Measurements from ENCODE around the gene LRRC61.

Gene LRRC61

DNA sequence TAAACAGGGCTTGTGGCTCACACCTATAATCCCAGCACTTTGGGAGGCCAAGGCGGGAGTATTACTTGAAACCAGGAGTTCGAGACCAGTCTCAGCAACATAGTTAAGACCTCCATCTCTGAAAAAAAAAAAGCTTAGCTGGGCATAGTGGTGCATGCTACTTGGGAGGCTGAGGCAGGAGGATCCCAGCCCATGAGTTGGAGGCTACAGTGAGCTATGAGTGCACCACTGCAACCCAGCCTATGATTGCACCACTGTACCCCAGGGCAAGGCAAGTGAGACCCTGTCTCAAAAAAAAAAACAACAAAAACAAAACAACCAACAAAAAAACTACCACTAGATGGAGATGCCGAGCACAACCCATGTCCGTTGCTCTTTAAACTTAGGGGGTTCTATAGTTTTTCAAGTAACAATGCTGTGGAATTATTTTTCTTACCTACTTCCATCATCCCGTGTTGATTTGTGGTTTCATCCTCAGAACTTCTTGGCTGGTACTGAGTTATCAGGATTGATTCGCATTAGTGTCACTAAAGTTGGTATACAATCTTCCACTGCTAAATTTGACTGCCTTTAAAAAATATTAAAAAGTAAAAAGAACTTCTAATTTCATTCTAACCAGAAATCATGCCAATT, 33.2 kb downstream of the LRRC61 start:
- TF ChIP-seq GATA3 (IDR thresholded peaks at IDR 0.05; ENCODE audit: low read depth, low read length) (no peak), GATA2 (IDR thresholded peaks at IDR 0.05; ENCODE audit: low read depth, low read length) (no peak)

DNA sequence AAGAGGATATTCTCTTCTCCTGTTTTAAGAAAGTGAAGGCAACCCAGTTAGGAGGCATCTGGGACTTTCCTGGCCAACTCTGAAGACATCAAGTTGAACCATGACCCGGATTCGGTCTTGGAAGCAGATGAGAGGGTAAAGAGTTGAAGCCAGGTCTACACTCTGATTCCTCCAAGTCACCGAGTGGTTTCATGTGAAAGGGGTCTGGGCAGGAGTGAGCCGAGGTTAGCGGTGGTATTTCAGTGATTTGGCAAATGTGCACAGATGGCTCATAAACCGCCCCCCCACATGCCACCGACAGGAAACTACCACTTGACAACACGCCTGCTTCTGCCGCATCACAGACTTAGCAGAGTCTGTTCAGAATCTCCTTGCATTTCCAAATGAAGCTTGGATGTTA, 34.1 kb downstream of the LRRC61 start:
- TF ChIP-seq GATA2 (IDR thresholded peaks at IDR 0.05; ENCODE audit: low read depth, low read length) (no peak), GATA3 (IDR thresholded peaks at IDR 0.05; ENCODE audit: low read depth, low read length) (no peak)

DNA sequence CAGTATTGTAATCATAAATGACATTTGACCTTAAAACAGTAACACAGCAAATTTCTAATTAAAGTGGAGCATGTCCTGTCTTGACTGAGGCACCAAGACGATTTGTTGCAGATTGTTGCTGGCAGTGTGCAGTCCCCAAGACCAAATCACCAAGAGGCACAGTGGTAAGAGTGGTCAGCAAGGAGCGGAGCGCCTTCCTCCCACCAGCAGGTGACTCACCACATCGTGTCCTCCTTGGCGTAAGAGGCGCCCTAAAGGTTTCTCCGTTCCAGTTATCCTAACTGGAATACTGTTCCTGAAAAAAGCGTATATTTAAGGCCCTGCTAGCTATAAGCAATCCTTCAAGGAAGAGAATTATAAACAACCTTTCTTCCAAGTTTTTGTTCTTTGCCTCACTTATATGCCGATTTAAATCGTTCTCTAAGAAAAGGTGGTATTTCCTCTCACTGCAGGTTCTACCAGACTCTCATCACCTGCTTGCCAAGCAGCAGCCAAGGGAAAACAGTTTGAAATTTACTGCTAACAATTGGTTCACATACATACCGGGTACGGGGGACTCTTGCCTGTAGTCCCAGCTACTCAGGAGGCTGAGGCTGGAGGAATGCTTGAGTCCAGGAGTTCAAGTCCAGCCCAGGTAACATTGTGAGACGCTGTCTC, 34.7 kb downstream of the LRRC61 start:
- no peak for TF ChIP-seq GATA3 (IDR thresholded peaks at IDR 0.05; ENCODE audit: low read depth, low read length)
- TF ChIP-seq GATA2 (IDR thresholded peaks at IDR 0.05; ENCODE audit: low read depth, low read length) = no peak

DNA sequence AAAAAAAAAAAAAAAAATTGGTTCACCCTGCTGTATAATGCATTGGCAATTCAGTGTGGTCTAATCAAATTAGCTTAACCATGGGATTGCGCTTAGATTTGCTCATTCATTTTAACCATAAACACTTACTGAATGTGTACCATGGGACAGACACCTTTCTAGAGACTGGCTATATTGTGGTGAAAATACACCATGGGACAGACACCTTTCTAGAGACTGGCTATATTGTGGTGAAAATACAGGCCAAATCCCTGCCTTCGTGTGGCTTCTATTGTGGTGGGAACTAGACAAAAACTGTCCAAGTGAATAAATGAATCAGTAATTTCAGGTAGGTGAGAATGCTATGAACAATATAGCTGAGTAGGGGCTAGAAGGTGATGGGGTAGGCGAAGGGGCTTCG, 35.3 kb downstream of the LRRC61 start:
- TF ChIP-seq GATA3 (IDR thresholded peaks at IDR 0.05; ENCODE audit: low read depth, low read length) (no peak), GATA2 (IDR thresholded peaks at IDR 0.05; ENCODE audit: low read depth, low read length) (no peak)

DNA sequence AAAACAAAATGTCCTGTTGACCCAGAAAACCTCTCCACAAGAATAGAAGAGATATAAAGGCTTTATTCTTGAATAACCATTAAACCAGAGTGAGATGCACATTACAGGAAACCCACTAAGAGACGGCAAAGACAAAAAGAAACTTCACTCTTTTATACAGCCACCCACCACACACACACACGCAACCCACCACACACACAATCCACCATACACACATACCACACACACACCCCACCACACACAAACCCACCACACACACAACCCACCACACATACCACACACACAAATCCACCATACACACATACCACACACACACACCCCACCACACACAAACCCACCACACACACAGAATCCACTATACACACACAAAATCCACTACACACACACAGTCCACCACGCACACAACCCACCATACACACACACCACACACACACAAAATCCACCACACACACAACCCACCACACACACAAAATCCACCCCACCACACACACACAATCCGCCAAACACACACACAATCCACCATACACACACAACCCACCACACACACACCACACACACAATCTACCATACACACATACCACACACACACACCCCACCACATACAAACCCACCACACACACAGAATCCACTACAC, 36.0 kb downstream of the LRRC61 start:
- TF ChIP-seq GATA2 (IDR thresholded peaks at IDR 0.05; ENCODE audit: low read depth, low read length) (no peak), GATA3 (IDR thresholded peaks at IDR 0.05; ENCODE audit: low read depth, low read length) (no peak)

DNA sequence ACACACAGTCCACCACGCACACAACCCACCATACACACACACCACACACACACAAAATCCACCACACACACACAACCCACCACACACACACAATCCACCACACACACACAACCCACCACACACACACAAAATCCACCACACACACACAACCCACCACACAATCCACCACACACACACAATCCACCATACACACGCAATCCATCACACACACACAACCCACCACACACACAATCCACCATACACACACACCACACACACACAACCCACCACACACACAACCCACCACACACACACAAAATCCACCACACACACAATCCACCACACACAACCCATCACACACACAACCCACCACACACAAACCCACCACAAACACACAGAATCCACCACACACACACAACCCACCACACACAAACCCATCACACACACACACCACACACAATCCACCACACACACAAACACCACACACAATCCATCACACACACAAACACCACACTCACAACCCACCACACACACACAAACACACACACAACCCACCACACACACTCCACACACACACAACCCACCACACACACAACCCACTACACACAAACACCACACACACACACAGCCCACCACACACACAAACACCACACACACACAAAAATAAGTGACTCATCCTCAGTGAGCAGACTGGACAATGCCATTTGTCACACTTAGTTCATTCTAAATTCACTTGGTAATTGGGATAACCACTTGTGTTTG, 36.6 kb downstream of the LRRC61 start:
- TF ChIP-seq GATA3 (IDR thresholded peaks at IDR 0.05; ENCODE audit: low read depth, low read length) (no peak), GATA2 (IDR thresholded peaks at IDR 0.05; ENCODE audit: low read depth, low read length) (no peak)

DNA sequence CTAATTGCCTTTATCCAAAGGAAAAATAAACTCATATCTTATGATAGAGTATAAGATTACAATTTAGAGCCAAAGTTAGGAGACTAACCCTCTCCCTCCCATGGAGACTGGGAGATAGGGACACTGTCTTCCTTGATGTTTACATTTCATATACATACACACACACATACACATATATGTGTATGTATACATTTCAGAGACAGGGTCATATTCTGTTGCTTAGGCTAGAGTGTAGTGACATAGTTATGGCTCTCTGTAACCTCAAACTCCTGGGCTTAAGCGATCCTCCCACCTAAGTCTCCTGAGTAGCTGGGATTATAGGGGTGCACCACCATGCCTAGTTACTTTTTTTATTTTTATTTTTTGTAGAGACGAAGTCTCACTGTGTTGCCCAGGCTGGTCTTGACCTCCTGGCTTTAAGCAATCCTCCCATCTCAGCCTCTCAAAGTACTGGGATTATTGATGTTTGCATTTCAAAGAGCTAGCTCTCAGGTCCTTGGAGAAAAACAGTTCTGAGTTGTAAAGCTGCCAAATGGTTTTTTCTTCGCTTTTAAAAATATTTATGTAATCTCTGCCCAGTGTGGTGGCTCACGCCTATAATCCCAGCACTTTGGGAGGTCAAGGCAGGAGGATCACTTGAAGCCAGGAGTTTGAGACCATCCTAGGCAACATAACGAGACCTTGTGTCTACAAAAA, 37.4 kb downstream of the LRRC61 start:
- TF ChIP-seq GATA3 (IDR thresholded peaks at IDR 0.05; ENCODE audit: low read depth, low read length) (no peak), GATA2 (IDR thresholded peaks at IDR 0.05; ENCODE audit: low read depth, low read length) (no peak)

DNA sequence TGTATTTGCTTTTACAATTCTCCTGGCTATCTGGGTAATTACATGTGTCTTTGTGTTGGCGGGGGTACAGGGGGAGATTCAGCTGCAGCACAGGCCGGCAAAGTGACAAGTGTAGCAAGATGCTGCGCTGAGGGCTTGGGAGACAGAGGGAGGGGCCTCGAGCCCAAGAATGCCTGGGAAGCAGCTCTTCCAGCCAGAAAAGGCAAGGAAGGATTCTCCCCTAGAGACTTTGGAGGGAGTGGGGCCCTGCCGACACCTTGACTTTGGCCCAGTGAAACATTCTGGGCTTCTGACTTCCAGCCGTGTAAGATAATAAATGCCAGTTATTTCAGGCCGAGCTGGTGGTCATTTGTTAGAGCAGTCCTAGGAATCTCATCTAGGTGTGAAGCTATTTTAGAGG, 38.2 kb downstream of the LRRC61 start:
- TF ChIP-seq GATA3 (IDR thresholded peaks at IDR 0.05; ENCODE audit: low read depth, low read length) (no peak), GATA2 (IDR thresholded peaks at IDR 0.05; ENCODE audit: low read depth, low read length) (no peak)

DNA sequence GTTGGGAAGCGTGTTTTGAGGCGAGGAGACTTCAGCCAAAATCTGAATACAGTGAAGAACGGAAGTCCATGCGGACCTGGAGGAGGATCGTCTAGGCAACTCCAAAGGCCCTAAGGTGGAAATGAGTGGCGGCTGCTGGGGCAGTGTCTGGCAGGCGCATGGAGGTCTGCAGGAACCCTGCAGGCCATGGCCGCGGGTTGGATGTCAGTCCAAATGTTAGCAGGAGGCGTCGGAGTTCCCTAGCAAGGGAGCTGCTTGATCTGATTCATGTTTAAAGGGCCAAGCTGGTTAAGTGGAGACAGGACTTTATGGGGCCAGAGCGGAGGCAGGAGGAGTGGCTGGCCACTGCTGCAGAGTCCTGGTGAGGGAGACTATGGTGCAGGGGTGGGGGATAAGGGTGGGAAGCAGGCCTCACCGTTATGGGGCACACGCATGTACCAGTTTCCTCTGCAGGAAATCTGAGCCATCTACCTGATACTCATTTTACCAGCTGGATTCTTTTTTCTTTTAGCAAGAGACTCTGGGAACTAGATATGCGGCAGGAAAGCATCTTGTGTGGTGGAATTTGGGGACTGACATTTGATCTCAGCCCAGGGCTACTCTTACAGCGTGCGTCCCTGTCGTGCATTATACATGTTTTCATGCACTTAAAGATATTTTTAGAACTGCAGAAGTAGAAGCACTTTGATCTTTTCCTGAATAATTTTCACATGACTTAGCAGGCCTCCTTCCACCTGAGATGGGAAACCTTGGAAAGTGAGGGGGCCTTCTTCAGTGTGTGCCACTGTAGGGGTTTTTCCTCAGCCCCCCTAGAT, 38.9 kb downstream of the LRRC61 start:
- TF ChIP-seq GATA3 (IDR thresholded peaks at IDR 0.05; ENCODE audit: low read depth, low read length) (no peak), GATA2 (IDR thresholded peaks at IDR 0.05; ENCODE audit: low read depth, low read length) (no peak)

DNA sequence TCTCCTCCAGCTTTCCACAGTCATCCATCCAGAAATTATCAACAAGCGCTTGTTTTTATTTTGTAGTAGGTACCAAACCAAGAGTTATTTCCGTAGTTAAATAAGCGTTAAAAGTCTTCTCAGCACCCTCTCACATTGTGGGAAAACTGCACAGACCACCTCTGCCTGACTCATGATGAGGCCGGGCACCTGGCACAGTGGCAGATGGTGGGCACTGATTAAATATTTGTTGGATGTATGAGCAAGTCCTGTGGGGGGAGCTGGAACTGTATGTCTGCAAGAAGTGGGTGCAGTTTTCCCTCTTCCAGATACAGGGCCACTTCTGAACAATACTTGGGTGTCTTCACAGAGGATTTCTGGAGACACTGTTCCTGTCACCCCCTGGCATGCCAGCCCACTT, 40.2 kb downstream of the LRRC61 start:
- TF ChIP-seq GATA2 (IDR thresholded peaks at IDR 0.05; ENCODE audit: low read depth, low read length) (peak; percentile 71), GATA3 (IDR thresholded peaks at IDR 0.05; ENCODE audit: low read depth, low read length) (no peak)

DNA sequence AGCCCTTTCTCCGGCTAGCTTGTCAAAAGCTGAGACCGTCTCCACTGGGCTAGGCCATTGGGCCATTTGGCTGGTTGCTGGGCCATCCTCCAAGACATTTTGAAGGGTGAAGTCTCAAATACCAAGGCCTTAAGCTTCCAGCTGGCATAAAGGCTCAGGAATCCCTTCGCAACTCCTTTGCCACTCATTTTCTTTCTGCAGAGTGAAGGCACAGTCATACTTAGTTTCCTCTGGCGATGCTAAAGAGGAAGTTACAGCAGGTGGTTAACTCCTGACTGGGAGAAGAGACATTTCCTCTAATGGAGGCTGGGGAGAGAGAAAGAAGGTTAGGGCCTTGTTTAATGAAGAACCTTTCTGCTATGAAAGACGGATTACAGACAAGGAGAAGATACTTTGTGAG, 40.7 kb downstream of the LRRC61 start:
- TF ChIP-seq GATA2 (IDR thresholded peaks at IDR 0.05; ENCODE audit: low read depth, low read length) (no peak), GATA3 (IDR thresholded peaks at IDR 0.05; ENCODE audit: low read depth, low read length) (no peak)

DNA sequence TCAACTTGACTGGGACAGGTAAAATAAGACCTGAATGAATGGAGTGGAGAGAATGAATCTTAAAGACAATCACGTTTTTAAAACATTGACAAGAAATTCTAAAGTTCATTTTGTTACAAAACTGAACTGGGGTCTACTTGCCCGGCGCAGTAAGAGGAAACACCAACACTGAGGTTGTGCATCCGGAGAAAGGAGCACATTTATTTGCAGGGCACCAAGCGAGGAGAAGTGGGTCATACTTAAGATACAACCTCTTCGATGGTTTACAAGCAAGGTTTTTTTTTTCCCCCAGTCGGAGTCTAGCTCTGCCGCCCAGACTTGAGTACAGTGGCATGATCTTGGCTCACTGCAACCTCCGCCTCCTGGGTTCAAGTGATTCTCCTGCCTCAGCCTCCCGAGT, 42.0 kb downstream of the LRRC61 start:
- TF ChIP-seq GATA2 (IDR thresholded peaks at IDR 0.05; ENCODE audit: low read depth, low read length) (no peak), GATA3 (IDR thresholded peaks at IDR 0.05; ENCODE audit: low read depth, low read length) (no peak)
